LNCaP clone FGC (cell line): Measurements from ENCODE around the gene ST6GALNAC3.
A peak's percentile ranks its signal among the peaks of the same experiment; 100 is the strongest.

Experiments used
- DNase-seq: peaks from one replicate; pipeline ENCODE4 v3.0.0-alpha.2; 2011; ENCODE audit warnings: low read depth
- H3K4me3 ChIP-seq: 2 replicates; pipeline ENCODE4 v1.5.1; 2011; ENCODE audit warnings: mild to moderate bottlenecking, low read depth, low read length, control low read depth
- TF ChIP-seq, protein P1 (sequence below): IDR thresholded peaks from 2 replicates; pipeline ENCODE4 v1.5.1; 2012; ENCODE audit warnings: mild to moderate bottlenecking; ENCODE audit not compliant: control insufficient read depth, insufficient read depth; ENCODE audit errors: extremely low read depth

The ST6GALNAC3 gene

DNA sequence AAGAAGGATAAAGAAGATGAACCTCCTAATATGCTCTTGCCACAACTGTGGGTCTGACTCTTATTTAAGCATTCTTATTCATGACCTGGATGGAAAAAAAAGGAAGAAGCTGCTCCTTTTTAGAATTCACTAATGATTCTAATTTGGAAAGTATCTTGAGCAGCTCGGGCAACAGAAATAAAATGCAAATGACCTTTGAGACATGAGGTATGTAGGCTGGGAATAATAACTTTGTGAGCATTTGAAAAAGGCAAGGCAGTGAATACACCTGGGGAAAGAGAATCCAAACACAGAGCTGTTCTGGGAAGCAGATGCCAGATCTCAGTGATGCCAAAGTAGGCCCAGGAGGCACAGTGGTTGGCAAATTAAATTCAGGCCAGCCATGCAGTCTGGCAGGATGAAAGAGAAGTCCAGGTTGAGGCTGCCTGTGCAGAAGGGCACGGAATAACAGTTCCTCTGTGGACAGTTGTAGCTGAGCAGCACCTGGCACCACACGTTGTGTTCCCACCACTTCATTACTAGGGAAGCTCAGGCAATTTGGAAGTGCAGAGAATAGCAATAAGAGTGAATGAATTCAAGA lies 471.9 kb downstream of the ST6GALNAC3 start:
- TF ChIP-seq, protein P1, sequence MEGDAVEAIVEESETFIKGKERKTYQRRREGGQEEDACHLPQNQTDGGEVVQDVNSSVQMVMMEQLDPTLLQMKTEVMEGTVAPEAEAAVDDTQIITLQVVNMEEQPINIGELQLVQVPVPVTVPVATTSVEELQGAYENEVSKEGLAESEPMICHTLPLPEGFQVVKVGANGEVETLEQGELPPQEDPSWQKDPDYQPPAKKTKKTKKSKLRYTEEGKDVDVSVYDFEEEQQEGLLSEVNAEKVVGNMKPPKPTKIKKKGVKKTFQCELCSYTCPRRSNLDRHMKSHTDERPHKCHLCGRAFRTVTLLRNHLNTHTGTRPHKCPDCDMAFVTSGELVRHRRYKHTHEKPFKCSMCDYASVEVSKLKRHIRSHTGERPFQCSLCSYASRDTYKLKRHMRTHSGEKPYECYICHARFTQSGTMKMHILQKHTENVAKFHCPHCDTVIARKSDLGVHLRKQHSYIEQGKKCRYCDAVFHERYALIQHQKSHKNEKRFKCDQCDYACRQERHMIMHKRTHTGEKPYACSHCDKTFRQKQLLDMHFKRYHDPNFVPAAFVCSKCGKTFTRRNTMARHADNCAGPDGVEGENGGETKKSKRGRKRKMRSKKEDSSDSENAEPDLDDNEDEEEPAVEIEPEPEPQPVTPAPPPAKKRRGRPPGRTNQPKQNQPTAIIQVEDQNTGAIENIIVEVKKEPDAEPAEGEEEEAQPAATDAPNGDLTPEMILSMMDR: no peak
- H3K4me3 ChIP-seq: no peak overlapping the region
- DNase-seq: no peak

DNA sequence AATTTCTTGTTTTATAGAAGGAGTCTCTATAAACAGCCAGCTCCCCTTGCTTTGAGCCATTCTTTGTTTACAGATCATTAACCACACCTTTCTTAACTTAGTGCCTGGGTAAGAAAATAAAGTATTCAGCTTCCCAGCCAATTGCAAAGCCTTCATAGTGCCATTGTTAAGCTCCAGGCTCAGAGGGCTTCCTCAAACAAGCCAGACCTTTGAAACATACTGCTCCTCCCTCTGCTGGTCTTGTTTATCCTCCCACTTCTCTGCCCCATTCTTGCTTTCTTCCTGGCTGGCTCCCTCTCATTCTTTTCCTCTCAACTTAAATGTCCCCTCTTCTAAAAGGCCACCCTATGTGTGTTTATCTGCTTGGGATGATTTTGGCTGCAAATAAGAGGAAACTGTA lies 473.4 kb downstream of the ST6GALNAC3 start:
- TF ChIP-seq, protein P1: 0 out of 2 replicates have a peak, but pooled peaks have one; percentile 13
- DNase-seq: no peak
- no peak overlapping the region for H3K4me3 ChIP-seq

DNA sequence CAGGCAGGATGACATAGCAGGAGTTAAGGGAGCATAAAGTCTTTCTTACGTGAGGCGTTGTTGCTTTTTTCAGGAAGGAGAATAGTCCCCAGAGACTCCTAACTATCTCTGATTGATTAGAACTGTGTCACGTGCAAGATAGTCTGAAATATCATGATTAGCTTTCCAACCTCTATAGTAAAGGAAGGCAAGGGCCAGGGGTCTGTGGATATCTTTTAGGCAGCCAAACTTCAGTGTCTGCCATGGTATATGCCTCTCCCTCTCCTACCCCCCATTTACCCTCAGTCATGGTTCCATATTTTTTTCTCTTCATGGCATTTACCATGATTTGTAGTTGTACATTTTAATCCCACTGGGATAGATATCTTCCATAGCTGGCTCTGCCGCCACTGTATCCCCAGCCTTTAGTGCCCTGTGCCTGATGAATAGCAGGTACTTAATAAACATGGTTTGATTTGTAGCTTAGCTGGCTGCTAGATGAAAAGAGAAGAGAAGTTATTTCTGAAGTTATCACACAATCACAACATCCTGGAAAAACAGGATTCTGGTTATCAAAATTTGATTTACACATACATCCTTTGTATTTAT lies 474.1 kb downstream of the ST6GALNAC3 start:
- H3K4me3 ChIP-seq: no peak overlapping the region
- TF ChIP-seq, protein P1: no peak
- no peak for DNase-seq

DNA sequence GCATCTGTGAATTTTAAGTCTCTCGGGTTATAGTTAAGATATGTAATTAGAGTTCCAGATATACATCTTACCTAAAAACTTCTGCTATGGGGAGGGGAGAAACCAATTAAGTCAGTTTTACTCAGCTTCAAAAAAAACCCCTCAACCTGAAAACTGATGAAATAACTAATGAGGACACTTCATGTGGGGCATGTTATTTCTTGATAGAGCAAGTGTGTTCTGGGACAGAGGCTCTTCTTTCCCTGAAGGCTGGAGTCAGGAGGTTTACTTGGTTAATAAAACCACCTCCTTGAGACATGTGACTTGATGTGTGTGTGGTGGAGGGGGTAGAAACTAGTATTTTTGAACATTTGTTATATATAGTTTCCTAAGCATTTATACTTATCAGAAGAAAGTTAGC lies 479.7 kb downstream of the ST6GALNAC3 start:
- DNase-seq: no peak
- no peak overlapping the region for H3K4me3 ChIP-seq

DNA sequence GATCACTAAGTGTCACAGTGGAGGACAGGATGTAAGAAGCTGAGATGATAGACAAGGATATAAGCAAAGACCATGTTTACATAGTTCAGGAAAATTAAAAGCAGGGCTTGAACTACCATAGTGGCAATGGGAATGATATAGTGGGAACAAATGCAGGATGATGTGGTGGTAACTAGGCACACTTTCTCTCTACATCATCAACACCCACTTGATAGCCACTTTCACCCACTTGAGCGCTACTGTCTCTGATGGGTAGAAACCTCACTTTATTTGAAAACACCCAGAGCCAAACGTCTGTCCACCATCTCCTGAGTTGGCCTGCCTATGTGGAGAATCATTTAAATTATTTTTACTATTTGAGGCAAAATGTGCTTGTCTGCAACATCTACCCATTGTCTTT lies 487.7 kb downstream of the ST6GALNAC3 start:
- TF ChIP-seq, protein P1: no peak
- DNase-seq: no peak
- H3K4me3 ChIP-seq: no peak overlapping the region

More for the DNA sequence above, 479.7 kb downstream of the ST6GALNAC3 start:
- TF ChIP-seq, protein P1: no peak

DNA sequence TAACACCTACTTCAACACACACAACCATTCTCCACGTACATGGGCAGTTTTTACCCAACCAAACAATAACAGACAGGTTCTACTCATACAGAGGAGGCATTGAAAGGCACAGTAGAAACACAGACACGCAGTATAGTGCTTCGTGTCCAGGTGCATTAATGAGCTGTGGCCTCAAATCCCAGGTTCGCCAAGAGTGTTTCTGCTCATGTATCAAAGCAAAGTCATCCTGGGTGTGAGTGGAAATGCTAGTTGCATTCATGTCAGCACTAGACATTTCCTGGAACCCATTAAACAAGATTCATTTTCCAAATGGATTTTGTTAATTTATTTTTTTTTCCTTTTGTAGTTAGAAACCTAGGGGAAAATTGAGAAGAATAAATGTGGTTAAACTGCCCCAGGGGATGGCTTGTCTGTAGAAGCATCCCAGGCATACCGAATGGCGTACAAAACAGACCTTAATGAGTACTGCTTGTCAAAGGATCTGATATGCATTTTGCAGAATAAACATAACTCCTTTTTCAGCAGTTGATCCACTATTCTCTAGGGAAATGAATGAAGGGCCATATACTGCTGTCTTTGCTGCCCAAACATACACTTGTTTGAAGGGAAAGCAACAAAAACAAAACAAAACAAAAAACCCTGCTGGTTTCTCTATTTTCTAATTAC lies 494.2 kb downstream of the ST6GALNAC3 start:
- TF ChIP-seq, protein P1: no peak
- DNase-seq: no peak
- no peak overlapping the region for H3K4me3 ChIP-seq

DNA sequence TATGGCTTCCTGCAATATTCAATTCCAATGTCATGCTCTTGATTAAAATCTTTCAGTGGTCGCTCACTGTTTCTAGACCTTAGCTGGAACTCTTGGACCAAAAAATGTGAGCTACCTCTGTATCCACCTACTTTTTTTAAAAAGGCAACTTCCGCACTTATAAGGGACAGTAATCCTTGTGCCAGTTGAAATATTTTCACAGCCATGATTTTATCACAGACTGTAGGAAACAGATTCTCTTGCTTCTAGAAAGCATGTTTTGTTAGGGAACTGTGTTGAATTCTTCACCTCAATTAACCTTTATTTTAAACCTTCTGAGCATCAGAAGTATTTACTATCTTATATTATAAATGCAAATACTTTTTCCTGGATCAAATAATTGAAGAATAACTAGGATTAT lies 496.7 kb downstream of the ST6GALNAC3 start:
- no peak overlapping the region for H3K4me3 ChIP-seq
- TF ChIP-seq, protein P1: no peak
- DNase-seq: no peak
